GM21390 (cell line): Measurements from ENCODE around the gene KIAA1958.

Experiments used
- ATAC-seq: cut with Tn5 transposase; IDR thresholded peaks from one replicate; pipeline ENCODE4 v1.9.1; 2021; ENCODE audit not compliant: unreplicated experiment

The KIAA1958 gene, protein sequence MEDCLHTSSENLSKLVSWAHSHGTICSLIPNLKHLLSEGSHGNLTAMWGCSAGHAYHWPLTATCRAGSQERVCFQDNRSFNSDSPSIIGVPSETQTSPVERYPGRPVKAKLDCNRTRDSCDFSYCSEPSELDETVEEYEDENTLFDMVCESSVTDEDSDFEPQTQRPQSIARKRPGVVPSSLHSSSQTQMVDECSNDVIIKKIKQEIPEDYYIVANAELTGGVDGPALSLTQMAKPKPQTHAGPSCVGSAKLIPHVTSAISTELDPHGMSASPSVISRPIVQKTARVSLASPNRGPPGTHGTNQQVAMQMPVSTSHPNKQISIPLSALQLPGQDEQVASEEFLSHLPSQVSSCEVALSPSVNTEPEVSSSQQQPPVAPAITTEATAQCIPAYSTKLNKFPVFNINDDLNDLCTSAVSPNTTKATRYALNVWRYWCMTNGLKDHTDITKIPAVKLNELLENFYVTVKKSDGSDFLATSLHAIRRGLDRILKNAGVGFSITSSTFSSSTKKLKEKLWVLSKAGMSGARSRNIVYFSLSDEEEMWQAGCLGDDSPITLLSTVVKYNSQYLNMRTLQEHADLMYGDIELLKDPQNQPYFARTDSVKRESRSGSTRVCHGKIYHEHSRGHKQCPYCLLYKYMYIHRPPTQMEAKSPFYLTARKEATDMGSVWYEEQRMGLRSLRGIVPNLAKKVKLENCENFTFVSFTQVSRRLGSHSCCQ

DNA sequence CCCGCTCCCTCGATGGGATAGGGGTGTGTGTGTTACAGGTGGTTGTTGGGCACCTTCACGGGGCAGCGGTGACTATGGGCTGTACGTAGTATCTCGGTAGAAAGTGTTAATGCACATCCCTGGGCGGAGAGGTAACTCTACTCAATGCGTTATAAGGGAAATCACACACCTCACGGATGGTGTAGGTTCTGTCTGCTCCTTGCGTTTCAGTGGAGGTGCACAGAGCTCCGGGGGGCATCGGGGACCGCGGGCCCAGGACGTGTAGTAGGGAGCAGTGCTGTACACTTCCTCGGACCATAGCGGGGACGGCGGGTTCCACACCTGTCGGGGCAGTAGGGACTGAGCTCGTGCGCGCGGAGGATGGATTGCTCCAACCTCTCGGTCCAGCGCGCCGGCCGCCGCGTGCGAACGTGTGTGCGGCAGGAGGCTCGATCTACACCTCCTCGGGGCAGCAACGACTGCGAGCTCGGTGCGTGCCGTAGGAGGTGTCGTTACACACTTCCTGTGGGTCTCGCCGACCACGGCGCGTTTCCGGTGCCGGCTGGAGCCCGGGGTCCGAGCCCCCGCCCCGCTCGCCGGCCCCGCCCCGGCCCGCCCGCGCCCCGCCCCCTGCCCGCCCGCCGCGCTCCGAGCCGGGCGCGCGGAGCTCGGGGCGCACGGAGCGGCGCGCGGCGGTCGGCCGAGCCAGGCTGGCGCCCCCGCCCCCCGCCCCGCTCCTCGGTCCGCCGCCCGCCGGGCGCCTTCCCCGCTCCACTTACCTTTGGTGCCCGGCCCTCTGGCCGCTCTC lies at the start of gene KIAA1958:
TSS of gene KIAA1958 (plus strand) at position 607 of the 787 bp plus-strand sequence. CDS start 87,254 bp downstream, outside the sequence.
- ATAC-seq, result peak; percentile 88

DNA sequence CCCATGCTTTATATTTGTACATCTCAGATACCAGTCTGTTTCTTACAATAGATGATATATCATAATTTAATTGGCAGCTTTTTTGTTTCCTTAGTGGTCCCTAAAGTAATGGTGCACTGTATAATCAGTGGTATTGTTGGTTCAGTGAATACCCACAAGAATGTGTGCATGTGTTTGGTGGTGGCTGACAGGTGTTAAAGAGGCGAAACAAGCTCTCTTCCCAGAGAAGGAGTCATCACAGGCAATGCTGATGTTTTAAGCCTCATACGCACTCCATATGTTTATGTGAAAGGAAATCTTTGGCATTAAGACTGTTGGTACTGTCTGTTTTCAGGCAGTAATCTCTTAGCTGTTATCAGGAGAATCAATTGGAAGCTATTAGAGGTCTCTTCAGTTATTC lies 49.2 kb upstream of the KIAA1958 start:
- ATAC-seq, result no peak

DNA sequence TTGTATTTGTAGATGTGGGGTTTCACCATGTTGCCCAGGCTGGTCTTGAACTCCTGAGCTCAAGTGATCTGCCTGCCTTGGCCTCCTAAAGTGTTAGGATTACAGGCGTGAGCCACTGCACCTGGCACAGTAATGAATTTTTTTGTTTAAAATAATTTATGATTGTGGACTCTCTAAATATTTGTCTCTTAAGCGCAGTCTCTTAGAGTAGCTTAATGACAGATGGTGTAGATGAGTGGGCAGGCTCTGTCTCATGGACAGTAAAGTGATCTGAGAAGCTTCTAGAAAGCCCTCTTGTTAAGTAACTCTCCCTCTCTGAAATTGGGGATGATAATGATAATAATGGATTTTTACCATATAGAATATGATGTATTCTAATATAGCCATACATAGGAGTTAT lies 47.5 kb upstream of the KIAA1958 start:
- no peak for ATAC-seq

DNA sequence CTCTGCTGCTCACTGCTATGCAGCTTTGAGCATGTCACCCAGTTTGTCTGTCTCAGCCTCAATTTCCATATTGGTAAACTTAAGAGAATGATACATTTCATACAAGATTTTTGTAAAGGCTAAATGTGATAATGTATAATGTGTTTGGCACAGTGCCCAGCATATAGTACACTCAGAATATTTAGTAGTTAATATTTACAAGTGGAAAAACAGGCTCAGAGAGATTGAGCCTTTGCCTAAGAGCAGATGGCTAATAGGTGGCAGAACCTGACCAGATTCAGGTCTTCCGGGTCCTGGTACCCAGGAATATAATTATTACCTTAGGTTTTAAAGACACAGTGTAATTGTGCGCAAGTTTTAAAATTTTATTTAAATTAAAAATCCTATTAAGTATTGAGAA lies 46.8 kb upstream of the KIAA1958 start:
- ATAC-seq, result no peak

DNA sequence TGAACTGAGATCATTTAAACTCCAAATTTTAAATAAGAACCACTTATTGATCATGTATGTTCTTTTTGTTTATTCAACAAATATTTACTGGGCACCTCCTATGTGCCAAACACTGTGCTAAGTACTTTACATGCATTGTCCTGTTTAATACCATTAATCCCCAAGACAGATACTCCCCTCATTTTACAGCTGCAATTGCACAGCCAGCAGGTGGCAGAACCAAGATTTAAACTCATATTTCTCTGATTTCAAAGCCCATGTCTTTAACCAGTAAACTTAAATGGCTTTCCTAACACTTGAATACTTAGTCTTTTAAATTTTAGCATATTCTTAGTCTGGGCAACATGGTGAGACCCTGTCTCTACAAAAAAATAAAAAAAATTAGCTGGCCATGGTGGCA lies 43.4 kb upstream of the KIAA1958 start:
- ATAC-seq, result no peak

DNA sequence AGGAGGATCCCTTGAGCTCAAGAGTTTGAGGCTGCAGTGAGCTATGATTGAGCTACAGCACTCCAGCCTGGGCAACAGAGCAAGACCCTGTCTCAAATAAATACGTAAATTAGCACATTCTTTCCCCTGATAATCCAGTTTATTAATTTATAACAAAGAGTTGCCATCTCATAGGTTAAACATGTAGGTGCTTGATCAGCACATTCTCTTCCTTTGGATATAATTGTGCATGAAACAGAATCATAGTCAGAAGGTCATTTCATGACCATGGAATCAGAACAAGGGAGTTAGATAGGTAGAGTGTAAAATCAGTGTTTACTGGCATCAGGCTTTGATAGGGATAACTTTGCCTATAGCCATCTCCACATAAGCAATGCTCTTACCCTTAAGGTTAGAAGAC lies 43.0 kb upstream of the KIAA1958 start:
- ATAC-seq, result no peak

DNA sequence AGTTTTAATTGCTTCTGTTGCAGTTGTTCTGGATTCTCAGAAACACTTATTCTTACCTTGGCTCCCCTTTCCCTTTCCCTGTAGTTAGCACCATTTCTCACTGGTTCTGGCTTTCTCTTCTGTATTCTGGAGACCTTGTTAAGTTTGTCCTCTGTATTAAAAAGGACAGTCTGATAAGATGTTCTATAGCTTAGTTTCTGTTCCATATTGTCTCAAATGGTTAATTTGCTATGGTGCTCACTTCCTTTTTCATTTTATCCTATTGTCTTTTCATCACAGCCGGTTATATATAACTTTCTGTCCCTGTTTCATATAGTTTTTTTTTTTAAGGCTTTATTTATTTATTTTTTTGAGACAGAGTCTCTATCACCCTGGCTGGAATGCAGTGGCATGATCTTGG lies 41.4 kb upstream of the KIAA1958 start:
- ATAC-seq, result no peak

DNA sequence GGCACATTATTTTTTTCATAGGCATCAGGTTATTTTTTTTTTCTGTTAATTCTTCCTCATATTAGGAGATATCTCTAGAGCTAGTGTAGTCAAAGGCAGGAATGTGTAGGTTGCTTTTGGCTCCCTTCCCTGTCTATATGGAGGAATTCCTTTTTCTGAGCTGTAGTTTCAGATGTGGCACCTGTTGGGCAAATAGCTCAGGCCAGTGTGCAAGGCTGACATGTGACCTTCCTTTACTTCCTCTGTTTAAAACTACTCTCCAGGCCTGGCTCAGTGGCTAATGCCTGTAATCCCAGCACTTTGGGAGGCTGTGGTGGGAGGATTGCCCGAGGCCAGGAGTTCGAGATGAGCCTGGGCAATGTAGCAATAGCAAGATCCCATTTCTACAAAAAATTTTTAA lies 40.5 kb upstream of the KIAA1958 start:
- ATAC-seq, result no peak

DNA sequence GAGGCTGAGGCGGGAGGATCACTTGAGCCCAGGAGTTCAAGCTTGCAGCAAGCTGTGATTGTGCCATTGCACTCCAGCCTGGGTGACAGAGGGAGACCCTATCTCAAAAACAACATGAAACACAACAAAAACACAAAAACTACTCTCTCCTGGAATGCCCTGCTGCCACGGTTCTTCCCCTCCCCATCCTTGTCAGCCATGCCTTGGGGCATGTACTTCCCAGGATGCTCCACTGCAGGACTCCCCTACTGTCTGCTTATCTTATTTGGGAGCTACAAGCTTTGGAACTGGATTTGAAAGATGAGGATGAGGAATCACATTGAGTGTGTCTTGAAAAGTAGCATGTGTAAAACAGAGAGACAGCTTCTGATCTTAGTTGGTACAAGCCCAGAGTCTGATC lies 40.1 kb upstream of the KIAA1958 start:
- ATAC-seq, result no peak

DNA sequence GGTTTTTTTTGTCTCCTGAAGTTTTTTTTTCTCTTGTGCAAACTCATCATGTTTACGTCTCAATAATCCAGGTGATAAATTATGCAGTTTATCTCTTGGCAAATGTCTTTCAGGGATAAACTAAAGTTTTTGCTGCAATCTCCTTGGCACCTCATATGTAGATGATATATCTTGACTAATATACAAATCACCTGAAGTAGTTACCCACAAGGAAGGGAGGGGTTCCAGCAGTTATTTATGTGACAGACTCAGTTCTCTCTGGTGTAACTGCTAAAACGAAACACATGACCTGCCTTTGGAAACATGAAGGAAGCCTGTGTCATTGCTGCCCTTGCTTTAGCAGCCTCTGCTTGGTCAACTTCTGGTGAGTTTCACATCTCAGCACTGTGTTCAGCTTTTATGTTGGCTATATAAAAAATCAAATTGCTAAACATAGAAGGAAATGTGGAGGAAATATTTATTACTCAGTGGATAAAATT lies 39.3 kb upstream of the KIAA1958 start:
- ATAC-seq, result no peak

DNA sequence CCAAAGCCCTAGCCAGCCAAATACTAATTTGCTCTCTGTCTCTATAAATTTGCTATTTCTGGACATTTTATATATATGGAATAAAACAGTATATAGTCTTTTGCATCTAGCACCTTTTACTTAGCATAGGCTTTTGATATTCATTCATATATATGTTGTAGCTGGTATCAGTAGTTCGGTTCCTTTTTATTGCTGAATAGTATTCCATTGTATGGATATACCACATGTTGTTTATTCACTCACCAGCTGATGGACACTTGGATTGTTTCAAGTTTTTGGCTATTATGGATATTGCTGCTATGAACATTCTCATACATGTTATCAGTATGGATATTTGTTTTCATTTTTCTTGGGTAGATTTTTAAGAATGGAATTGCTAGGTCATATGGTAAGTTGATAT lies 23.8 kb upstream of the KIAA1958 start:
- ATAC-seq, result no peak

DNA sequence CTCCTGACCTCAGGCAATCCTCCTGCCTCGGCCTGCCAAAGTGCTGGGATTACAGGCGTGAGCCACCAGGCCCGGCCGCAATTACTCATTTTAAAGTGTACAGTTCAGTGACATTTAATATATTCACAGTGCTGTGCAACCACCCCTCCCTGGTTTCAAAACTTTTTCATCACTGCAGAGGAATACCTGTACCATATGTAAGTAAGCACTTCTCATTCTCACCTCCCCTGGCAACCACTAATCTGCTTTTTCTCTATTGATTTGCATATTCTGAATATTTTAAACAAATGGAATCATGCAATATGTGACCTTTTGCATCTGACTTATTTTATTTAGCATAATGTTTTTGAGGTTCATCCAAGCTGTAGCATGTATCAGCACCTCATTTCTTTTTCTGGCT lies 21.3 kb upstream of the KIAA1958 start:
- ATAC-seq, result no peak

DNA sequence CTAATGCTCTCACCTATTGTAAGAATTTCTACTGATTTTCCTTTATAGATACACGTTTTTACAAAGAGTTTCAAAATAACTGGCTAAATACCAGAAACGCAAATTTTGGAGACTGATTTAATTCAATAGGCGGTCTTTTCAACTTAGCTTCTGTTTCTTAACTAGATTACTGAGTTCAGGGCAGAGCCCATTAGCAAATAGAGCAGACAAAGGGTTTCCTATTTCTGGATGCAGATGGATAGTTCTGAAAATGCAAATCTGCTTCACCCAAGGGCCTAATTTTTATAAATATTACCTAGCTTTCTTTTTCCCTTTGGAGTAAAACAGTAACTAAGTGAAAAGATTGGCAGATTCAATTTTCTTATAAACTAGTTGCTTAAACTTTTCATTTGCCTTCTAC lies 13.6 kb upstream of the KIAA1958 start:
- ATAC-seq, result no peak

DNA sequence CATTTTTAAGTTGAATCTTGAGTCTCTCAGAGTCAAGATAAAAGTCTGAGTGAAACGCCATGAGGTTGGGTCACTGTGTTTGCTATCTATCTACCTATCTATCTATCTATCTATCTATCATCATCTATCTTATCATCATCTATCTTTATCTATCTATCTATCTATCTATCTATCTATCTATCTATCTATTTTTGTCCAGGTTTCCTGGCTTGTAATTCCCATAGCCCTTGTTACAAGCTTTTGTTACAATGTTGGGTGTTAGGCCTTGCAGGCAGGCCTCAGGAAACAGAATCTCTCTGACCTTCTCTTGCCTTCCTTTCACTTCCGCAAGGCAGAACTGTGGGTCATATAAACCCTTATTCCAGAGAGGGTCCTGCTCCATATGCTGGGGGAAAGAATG lies 12.6 kb upstream of the KIAA1958 start:
- ATAC-seq, result no peak

DNA sequence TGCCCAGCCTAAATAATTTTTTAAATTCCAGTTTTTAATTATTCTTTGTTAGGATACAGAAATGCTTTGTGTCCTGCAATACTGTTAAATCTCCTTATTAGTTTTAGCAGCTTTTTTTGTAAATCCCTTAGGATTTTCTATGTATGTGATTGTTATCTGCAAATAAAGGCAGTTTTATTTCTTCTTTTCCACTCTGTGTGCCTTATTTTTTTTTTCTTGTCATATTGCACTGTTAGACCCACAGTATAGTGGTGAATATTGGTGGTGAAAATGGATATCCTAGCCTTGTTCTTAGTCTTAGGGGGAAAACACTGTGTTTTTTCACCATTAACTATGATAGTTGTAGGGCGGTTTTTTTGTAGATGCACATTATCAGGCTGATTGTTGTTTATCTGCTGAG lies 11.3 kb upstream of the KIAA1958 start:
- no peak for ATAC-seq

DNA sequence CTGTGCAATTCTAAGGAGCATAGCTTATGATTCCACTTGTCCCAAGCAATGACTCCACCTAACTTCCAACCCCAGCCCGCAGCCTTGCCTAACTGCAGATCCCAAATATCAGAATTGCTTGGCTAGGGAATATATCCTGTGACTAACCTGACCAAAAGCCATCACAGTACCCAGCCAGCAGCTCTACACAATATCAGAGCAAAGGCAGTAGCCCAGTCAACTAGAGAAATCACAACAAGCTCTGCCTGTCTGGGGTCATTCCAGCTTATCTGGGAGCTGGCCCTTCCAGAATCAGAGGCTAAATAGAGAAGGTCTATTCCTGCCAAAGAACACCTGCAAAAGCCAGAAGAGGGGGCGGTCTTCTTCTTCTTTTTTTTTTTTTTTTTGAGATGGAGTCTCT lies 9.3 kb upstream of the KIAA1958 start:
- ATAC-seq, result no peak

DNA sequence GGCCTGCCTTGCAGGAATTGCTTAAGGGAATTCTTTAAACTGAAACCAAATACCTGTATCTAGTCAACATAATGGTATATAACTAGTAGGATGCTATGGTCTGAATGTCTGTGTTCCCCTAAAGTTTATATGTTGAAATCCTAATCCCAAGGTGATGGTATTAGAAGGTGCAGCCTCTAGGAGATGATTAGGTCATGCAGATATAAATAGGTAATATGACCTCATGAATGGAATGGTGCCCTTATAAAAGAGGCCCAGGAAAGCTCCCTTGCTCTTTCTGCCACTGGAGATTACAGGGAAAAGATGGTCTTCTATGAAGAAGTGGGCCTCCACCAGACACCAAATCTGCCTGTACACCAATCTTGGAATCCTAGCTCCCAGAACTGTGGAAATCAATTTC lies 7.4 kb upstream of the KIAA1958 start:
- no peak for ATAC-seq

DNA sequence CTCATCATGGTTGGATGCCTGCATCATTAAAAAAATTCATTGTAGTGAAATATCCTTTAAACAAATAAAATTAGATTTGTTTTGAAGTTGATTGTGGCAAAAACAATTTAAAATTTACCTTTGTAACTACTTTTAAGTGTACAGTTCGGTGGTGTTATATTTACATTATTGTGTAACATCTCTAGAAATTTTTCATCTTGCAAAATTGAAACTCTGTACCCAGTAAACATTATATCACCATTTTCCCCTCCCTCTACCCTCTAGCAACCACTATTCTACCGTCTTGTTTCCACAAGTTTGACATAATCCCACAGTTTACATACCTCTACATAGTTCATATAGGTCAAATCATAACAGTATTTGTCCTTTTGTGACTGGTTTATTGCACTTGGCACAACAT lies 2.0 kb upstream of the KIAA1958 start:
- ATAC-seq, result no peak

DNA sequence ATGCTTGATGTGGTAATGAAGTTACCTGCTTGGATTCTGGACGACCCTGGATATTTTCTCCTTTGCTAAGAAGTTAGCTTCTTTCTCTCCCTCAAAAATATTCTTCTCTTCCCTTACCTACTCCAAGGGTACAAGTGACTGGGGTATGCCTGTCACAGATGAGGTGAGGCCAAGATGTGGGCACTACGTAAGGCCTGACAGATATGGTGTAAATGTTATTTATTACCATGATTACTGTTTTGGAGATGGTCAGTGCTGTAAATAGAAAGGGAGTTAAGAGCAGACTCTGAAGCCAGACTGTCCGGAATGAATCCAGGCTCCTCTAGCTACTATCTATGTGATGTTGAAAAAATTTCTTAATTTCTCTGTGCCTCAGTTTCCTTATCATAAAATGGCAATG lies 1.1 kb upstream of the KIAA1958 start:
- ATAC-seq, result no peak

DNA sequence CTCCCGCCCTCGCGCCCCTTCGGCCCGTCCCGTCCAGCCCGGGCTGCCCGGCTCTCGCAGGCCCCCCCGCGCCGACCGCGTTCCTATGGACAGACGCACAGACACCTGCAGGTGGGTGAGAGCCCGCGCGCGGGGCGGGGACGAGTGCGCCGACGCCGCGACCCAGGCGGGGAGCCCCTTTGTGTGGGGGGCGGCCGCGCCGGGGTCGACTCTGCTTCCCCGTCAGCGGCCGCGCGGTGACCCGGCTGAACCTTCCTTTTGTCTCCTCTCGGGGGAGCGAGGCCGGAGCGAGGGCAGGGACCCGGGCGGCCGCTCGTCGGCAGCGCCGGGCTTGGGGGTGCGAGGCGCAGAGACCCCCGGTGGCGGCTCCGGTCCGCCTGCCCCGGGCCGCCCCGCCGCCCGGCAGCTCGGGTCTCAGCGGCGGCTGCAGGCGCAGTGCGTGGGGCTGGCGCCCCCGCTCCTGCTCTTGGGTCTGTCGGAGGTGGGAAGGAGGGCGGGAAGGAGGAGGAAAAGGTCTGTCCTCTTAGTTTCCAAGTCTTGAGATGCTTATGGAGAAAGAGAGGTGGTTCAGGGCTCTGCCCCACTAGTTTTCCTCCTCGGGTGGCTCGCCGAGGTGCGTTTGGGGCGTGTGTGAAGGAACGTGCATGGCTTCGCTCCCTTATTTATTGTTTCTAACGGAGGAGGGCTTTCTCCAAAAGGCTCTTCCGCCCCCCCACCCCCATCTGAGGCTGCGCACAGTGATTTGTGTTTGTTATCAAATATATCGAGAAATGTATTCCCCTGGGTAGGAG lies 576 bp downstream of the KIAA1958 start:
- ATAC-seq, result peak; percentile 44

DNA sequence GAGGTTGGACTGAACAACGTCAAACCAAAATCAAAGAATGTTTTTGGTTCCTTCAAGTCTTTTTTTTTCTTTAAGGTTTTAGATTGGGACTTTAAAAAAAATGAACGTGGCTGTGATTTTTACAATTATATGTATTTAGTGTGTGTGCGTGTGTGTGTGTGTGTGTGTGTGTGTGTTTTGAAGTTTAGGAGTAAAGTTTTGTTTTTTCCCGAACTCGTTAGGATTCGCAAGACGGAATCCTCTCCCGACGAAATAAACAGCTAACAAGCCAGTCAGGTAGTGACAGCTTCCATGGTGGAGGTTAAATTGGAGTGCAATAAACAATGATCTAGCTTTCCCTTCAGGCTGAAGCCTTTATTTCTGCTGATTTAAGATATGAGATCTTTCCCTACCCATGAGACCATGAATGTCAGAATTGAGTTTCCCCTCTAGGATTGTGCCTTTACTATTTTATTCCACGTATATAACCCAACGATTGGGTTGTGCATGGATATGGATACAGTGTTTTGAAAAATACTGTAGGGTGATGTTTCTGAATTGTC lies 1.2 kb downstream of the KIAA1958 start:
- ATAC-seq, result no peak
